Trophoblast cell (in vitro differentiated cells and primary cell): ENCODE results near the gene CLEC5A.
"Not testable (repeated sequence)": the region's sequence is repeated elsewhere in the genome, so short reads cannot be mapped to it uniquely, and the experiment has no call there.

Experiments
- DNase-seq, 2 donors: peaks; one replicate each; pipeline ENCODE4 v3.0.0-alpha.2; 2016
- H2AFZ ChIP-seq: 2 replicates; pipeline ENCODE4 v1.6.1; 2013; ENCODE audit warnings: low read length, moderate library complexity, mild to moderate bottlenecking; ENCODE audit not compliant: insufficient read depth, poor library complexity
- H2AK5ac ChIP-seq: 2 replicates; pipeline ENCODE4 v1.6.1; 2013; ENCODE audit warnings: mild to moderate bottlenecking, low read length
- H2BK120ac ChIP-seq: 2 replicates; pipeline ENCODE4 v1.6.1; 2013; ENCODE audit warnings: low read length, mild to moderate bottlenecking, moderate library complexity; ENCODE audit not compliant: insufficient read depth, poor library complexity
- H2BK12ac ChIP-seq: 2 replicates; pipeline ENCODE4 v1.6.1; 2013; ENCODE audit warnings: mild to moderate bottlenecking, low read length, moderate library complexity
- H2BK5ac ChIP-seq: 2 replicates; pipeline ENCODE4 v1.6.1; 2013; ENCODE audit warnings: low read length, low read depth, moderate library complexity, mild to moderate bottlenecking; ENCODE audit not compliant: poor library complexity
- H3K14ac ChIP-seq: 2 replicates; pipeline ENCODE4 v1.6.1; 2013; ENCODE audit warnings: mild to moderate bottlenecking, low read length
- H3K18ac ChIP-seq: 2 replicates; pipeline ENCODE4 v1.6.1; 2013; ENCODE audit warnings: mild to moderate bottlenecking, low read length
- H3K23ac ChIP-seq: 2 replicates; pipeline ENCODE4 v1.6.1; 2013; ENCODE audit warnings: low read length
- H3K27ac ChIP-seq: 2 replicates; pipeline ENCODE4 v1.5.1; 2013; ENCODE audit warnings: low read depth, mild to moderate bottlenecking, inconsistent platforms, low read length, moderate library complexity
- H3K27me3 ChIP-seq: 2 replicates; pipeline ENCODE4 v1.6.1; 2013; ENCODE audit warnings: inconsistent platforms, mild to moderate bottlenecking, low read length, moderate library complexity; ENCODE audit not compliant: insufficient read depth
- H3K36me3 ChIP-seq, 2 experiments: 1 replicate in 1 of 2; 2 replicates in 1 of 2; pipeline ENCODE4 v1.6.1; 2013; ENCODE audit warnings: low read length in 2 of 2, mild to moderate bottlenecking in 2 of 2, moderate library complexity in 1 of 2; ENCODE audit not compliant: insufficient read depth in 2 of 2, control insufficient read depth in 1 of 2
- H3K4ac ChIP-seq: 2 replicates; pipeline ENCODE4 v1.6.1; 2013; ENCODE audit warnings: low read depth, mild to moderate bottlenecking, low read length, moderate library complexity
- H3K4me1 ChIP-seq, 2 experiments: 1 replicate in 1 of 2; 2 replicates in 1 of 2; pipeline ENCODE4 v1.6.1; 2013; ENCODE audit warnings: low read length in 2 of 2, mild to moderate bottlenecking in 2 of 2, moderate library complexity in 1 of 2; ENCODE audit not compliant: insufficient read depth in 2 of 2, control insufficient read depth in 1 of 2
- H3K4me2 ChIP-seq: 2 replicates; pipeline ENCODE4 v1.6.1; 2013; ENCODE audit warnings: inconsistent platforms, mild to moderate bottlenecking, low read length, moderate library complexity
- H3K4me3 ChIP-seq: 2 replicates; pipeline ENCODE4 v1.5.1; 2013; ENCODE audit warnings: mild to moderate bottlenecking, low read depth, low read length, inconsistent platforms
- H3K79me1 ChIP-seq: one replicate; pipeline ENCODE4 v1.6.1; 2013; ENCODE audit warnings: low read length
- H3K79me2 ChIP-seq: 2 replicates; pipeline ENCODE4 v1.6.1; 2013; ENCODE audit warnings: low read length, mild to moderate bottlenecking; ENCODE audit not compliant: control insufficient read depth, insufficient read depth, poor library complexity
- H3K9ac ChIP-seq: 2 replicates; pipeline ENCODE4 v1.6.1; 2013; ENCODE audit warnings: mild to moderate bottlenecking, low read length
- H3K9me3 ChIP-seq: 2 replicates; pipeline ENCODE4 v1.6.1; 2013; ENCODE audit warnings: low read depth, mild to moderate bottlenecking, control low read depth, inconsistent platforms, low read length; ENCODE audit not compliant: insufficient read depth
- H4K12ac ChIP-seq: 2 replicates; pipeline ENCODE4 v1.6.1; 2013; ENCODE audit warnings: low read depth, mild to moderate bottlenecking, low read length, moderate library complexity
- H4K8ac ChIP-seq: 2 replicates; pipeline ENCODE4 v1.6.1; 2013; ENCODE audit warnings: low read depth, mild to moderate bottlenecking, low read length, moderate library complexity
- H4K91ac ChIP-seq: one replicate; pipeline ENCODE4 v1.6.1; 2013; ENCODE audit warnings: low read depth, mild to moderate bottlenecking, low read length, moderate library complexity
- WGBS: extraction: QIAGEN DNeasy Blood & Tissue Kit; methylation state at CpG from one replicate; pipeline ENCODE4 v1.1.7; 2013; ENCODE audit warnings: missing lambda C conversion rate; ENCODE audit not compliant: insufficient read length, insufficient coverage; ENCODE audit errors: extremely low coverage; 5-methylcytosine and 5-hydroxymethylcytosine counted together

CLEC5A gene

DNA sequence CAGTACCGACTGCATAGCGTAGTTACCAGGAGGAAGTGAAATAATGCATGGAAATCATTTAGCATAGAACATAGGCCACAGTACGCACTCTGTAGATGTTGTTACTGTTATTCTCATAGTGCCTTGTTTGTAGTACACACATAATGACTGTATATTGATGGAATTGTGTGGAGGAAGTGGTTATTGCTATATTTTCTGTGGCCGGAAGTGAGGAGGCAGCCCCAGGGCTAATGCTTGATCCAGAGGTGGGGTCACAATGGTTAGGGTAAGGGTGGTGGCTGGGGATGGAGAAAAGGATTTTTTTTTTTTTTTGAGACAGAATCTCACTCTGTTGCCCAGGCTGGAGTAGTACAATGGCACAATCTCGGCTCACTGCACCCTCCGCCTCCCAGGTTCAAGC, 44.4 kb upstream of the CLEC5A start:
- no peaks in the 10 kb centered on the region for H3K79me2 ChIP-seq
- H2AK5ac ChIP-seq, result no peak overlapping the region
- no peak overlapping the region for H3K4me3 ChIP-seq
- H4K91ac ChIP-seq, result no peak overlapping the region
- DNase-seq, result no peak
- no peak overlapping the region for H3K4me2 ChIP-seq
- H3K23ac ChIP-seq, result no peak overlapping the region
- no peak overlapping the region for H3K9ac ChIP-seq
- H3K9me3 ChIP-seq, result no peaks in the 10 kb centered on the region
- H2BK120ac ChIP-seq, result no peak overlapping the region
- no peak overlapping the region for H4K12ac ChIP-seq
- H3K4ac ChIP-seq, result no peak overlapping the region
- no CpG with 5 or more reads among the region's 6 CpGs for WGBS
- peaks cover 0 to 2% of the 10 kb centered on the region in 2 experiments for H3K4me1 ChIP-seq
- no peak overlapping the region for H3K18ac ChIP-seq
- no peak overlapping the region for H3K14ac ChIP-seq
- H3K27me3 ChIP-seq, result no peaks in the 10 kb centered on the region
- no peak overlapping the region for H4K8ac ChIP-seq
- no peak overlapping the region for H2AFZ ChIP-seq
- H3K79me1 ChIP-seq, result peaks cover 2% of the 10 kb centered on the region
- H3K27ac ChIP-seq, result no peak overlapping the region
- H3K36me3 ChIP-seq, result no peaks in the 10 kb centered on the region
- no peak overlapping the region for H2BK5ac ChIP-seq
- no peak overlapping the region for H2BK12ac ChIP-seq

DNA sequence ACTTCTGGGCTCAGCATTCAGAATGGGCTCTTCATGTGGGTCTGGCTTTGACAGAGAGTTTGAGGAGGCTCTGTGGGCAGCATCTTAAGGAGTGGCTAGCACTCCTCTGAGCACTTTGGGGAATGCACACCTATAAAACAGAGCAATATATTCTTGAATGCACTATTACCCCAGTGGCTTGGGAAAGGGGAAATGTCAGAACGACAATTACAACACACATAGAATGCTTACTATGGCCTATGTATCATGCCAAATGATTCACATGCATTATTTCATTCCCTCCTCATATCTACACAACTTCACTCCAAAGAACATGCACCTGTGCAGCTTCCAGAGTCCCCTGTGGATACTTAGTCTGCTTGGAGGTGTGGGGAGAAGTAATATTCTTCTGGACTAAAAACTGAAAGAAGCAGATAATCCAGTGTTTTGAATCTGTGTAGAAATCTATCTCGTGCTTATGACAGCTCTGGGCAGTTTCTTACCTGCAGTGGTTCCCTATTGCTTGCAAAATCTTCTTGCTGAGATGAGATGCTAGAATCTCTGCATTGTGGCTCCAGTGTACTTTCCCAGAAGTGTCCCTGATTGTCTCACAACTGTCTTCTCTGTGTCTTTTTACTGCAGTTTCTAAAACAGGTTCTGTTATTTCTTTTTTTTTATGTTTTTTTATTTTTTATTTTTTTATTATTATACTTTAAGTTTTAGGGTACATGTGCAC, 43.4 kb upstream of the CLEC5A start:
- Histone ChIP-seq H2BK120ac (no peak overlapping the region), H3K23ac (no peak overlapping the region), H3K79me1 (peaks cover 2% of the 10 kb centered on the region), H4K8ac (no peak overlapping the region), H3K4me1 (peaks cover 0 to 2% of the 10 kb centered on the region in 2 experiments), H3K4me3 (no peak overlapping the region), H4K91ac (no peak overlapping the region), H3K79me2 (no peaks in the 10 kb centered on the region), H3K27me3 (no peaks in the 10 kb centered on the region), H3K9ac (no peak overlapping the region), H3K4me2 (no peak overlapping the region), H2AK5ac (no peak overlapping the region), H2BK5ac (no peak overlapping the region), H3K18ac (no peak overlapping the region), H3K9me3 (no peaks in the 10 kb centered on the region), H2BK12ac (no peak overlapping the region), H3K14ac (no peak overlapping the region), H3K36me3 (no peaks in the 10 kb centered on the region), H3K27ac (no peak overlapping the region), H2AFZ (no peak overlapping the region), H4K12ac (no peak overlapping the region), H3K4ac (no peak overlapping the region)
- WGBS, result no CpG with 5 or more reads among the region's 2 CpGs
- DNase-seq, result no peak

GRCh38 chr7:141987803-141988202, 41.0 kb upstream of the CLEC5A start:
- DNase-seq, H4K91ac ChIP-seq, H3K18ac ChIP-seq, H4K8ac ChIP-seq, H3K36me3 ChIP-seq, H3K4me3 ChIP-seq, H3K79me1 ChIP-seq, H2BK12ac ChIP-seq, H3K14ac ChIP-seq, H3K9me3 ChIP-seq, H2AFZ ChIP-seq, H2BK120ac ChIP-seq, H3K23ac ChIP-seq, H2AK5ac ChIP-seq, H3K27ac ChIP-seq, H3K4me2 ChIP-seq, H4K12ac ChIP-seq, H3K27me3 ChIP-seq, H3K4ac ChIP-seq, H3K9ac ChIP-seq, H2BK5ac ChIP-seq, H3K79me2 ChIP-seq, H3K4me1 ChIP-seq: not testable (repeated sequence)
- WGBS, result no CpG with 5 or more reads among the region's 4 CpGs

- H2BK12ac ChIP-seq, result no peak overlapping the region
- no peak overlapping the region for H3K14ac ChIP-seq
- H3K18ac ChIP-seq, result no peak overlapping the region
- WGBS, result no CpG with 5 or more reads among the region's 2 CpGs
- no peak overlapping the region for H2AK5ac ChIP-seq
- H3K79me2 ChIP-seq, result no peaks in the 10 kb centered on the region
- H3K36me3 ChIP-seq, result no peaks in the 10 kb centered on the region
- no peak overlapping the region for H3K4me3 ChIP-seq
- H2AFZ ChIP-seq, result no peak overlapping the region
- peaks cover 0 to 2% of the 10 kb centered on the region in 2 experiments for H3K4me1 ChIP-seq
- no peak overlapping the region for H3K23ac ChIP-seq
- H4K8ac ChIP-seq, result no peak overlapping the region
- no peaks in the 10 kb centered on the region for H3K9me3 ChIP-seq
- H4K12ac ChIP-seq, result no peak overlapping the region
- H3K4ac ChIP-seq, result no peak overlapping the region
- H3K79me1 ChIP-seq, result peaks cover 2% of the 10 kb centered on the region
- H4K91ac ChIP-seq, result no peak overlapping the region
- no peak overlapping the region for H3K9ac ChIP-seq
- DNase-seq, result peak; percentile 84 to 87
- no peak overlapping the region for H2BK5ac ChIP-seq
- H2BK120ac ChIP-seq, result no peak overlapping the region
- H3K4me2 ChIP-seq, result no peak overlapping the region
- H3K27ac ChIP-seq, result no peak overlapping the region
- no peaks in the 10 kb centered on the region for H3K27me3 ChIP-seq
Observed at GRCh38 chr7:141986923-141987322, 40.1 kb upstream of the CLEC5A start.
